ENCODE results near the gene EXTL2.
A peak's percentile ranks its signal among the peaks of the same experiment; 100 is the strongest.
"Not testable (repeated sequence)": the region's sequence is repeated elsewhere in the genome, so short reads cannot be mapped to it uniquely, and the experiment has no call there.

The EXTL2 gene

GRCh38 chr1:100902365-100902764 is 7.7 kb upstream of the EXTL2 start:
- DNase-seq (ENCODE audit: low spot score): no peak

GRCh38 chr1:100896481-100896982 is 1.9 kb upstream of the EXTL2 start:
- DNase-seq (ENCODE audit: low spot score): peak; percentile 47

- peak; percentile 93 for DNase-seq (ENCODE audit: low spot score)
Measured at GRCh38 chr1:100895540-100896480, 1.2 kb upstream of the EXTL2 start, which contains the start of gene SLC30A7. SLC30A7 (plus strand) TSS chr1:100896090; CDS start chr1:100896263, 173 bp downstream.

- DNase-seq (ENCODE audit: low spot score): no peak
Measured at GRCh38 chr1:100893718-100894117, 924 bp downstream of the EXTL2 start.

GRCh38 chr1:100892554-100892953 is 2.1 kb downstream of the EXTL2 start:
- no peak for DNase-seq (ENCODE audit: low spot score)

GRCh38 chr1:100891380-100891779 is 3.3 kb downstream of the EXTL2 start:
- no peak for DNase-seq (ENCODE audit: low spot score)

- not testable (repeated sequence) for DNase-seq (ENCODE audit: low spot score)
Measured at GRCh38 chr1:100889869-100890482, 4.7 kb downstream of the EXTL2 start.

- DNase-seq (ENCODE audit: low spot score): not testable (repeated sequence)
Measured at GRCh38 chr1:100889007-100889406, 5.6 kb downstream of the EXTL2 start.

- peak; percentile 22 for DNase-seq (ENCODE audit: low spot score)
Measured at GRCh38 chr1:100883963-100884362, 10.7 kb downstream of the EXTL2 start.

- no peak for DNase-seq (ENCODE audit: low spot score)
Measured at GRCh38 chr1:100882698-100883097, 11.9 kb downstream of the EXTL2 start.

- DNase-seq (ENCODE audit: low spot score): no peak
Measured at GRCh38 chr1:100881687-100882086, 13.0 kb downstream of the EXTL2 start.

GRCh38 chr1:100879422-100879821 is 15.2 kb downstream of the EXTL2 start:
- no peak for DNase-seq (ENCODE audit: low spot score)

- DNase-seq (ENCODE audit: low spot score): no peak
Measured at GRCh38 chr1:100876291-100876690, 18.4 kb downstream of the EXTL2 start.

- DNase-seq (ENCODE audit: low spot score): no peak
Measured at GRCh38 chr1:100875228-100875627, 19.4 kb downstream of the EXTL2 start.

- DNase-seq (ENCODE audit: low spot score): no peak
Measured at GRCh38 chr1:100874433-100874832, 20.2 kb downstream of the EXTL2 start.

GRCh38 chr1:100869996-100870395 is 24.6 kb downstream of the EXTL2 start:
- DNase-seq (ENCODE audit: low spot score): no peak

GRCh38 chr1:100868364-100868995 is 26.2 kb downstream of the EXTL2 start:
- DNase-seq (ENCODE audit: low spot score): peak; percentile 56

GRCh38 chr1:100866901-100867206 is 27.8 kb downstream of the EXTL2 start:
- no peak for DNase-seq (ENCODE audit: low spot score)

GRCh38 chr1:100866041-100866900 is 28.4 kb downstream of the EXTL2 start:
- peak; percentile 31 for DNase-seq (ENCODE audit: low spot score)

- no peak for DNase-seq (ENCODE audit: low spot score)
Measured at GRCh38 chr1:100862591-100862990, 32.1 kb downstream of the EXTL2 start.

- no peak for DNase-seq (ENCODE audit: low spot score)
Measured at GRCh38 chr1:100861379-100861778, 33.3 kb downstream of the EXTL2 start.

All from pons (tissue), 1 donor.